C1 segment of cervical spinal cord (tissue), 14 donors: ENCODE results near the gene STK17A.
"Not testable (repeated sequence)": the region's sequence is repeated elsewhere in the genome, so short reads cannot be mapped to it uniquely, and the experiment has no call there.

Experiments
- DNase-seq, 14 donors: peaks; one replicate each; lab custom pipeline; 2025; lab: John Stamatoyannopoulos, UW

STK17A gene

DNA sequence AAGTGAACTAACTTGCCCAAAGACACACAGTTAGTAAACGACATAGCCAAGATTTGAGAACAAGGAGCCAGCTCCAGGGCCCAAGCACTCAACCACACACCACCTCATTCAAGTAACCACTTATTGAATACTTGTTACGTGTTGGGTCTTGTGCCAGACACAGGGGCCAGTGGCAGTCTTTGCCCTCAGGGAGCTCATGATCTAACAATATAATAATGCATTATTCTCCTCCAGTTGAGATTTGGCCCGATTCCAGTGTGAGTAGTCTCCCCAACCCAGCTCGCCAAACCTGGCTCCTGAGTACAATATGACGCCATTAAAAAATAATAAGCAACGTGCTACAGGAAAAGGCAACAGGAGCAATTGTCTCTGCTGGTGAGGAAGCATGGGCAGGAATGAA is 14.4 kb upstream of the STK17A start:
- DNase-seq, result no peak

- no peak for DNase-seq
These were observed 13.5 kb upstream of the STK17A start for GRCh38 chr7:43569424-43569823.

DNA sequence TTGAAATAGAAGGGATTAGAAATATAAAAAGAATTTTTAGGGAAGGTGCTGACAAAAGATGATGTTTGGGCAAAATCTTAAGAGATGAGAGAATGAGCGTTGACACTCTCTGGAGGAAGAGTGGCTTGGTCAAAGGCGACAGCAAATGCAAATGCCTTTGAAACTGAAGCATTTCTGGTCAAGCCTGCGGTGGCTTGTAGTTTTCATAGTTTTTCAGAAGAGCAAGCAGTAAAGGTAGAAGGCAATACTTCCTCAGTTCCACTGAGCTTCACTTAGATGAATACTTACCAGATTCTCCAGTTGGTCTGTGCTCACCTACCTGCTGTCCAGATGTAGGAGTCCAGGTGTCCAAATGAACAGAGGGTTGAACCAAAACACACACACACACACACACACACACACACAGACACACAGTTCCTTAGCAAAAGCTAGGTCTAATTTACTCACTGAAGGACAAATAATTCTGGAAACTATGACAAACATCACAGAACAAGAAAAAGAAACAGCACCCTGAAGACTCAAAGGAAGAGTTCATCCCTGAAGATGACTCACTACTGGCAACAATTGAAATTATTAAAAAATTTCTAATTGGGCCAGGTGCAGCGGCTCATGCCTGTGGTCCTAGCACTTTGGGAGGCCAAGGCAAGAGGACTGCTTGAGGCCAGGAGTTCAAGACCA is 12.1 kb upstream of the STK17A start:
- no peak for DNase-seq

- DNase-seq, result peak in 7 of 14 donors; percentile 1 to 30 (median 10)
These were observed 10.3 kb upstream of the STK17A start for GRCh38 chr7:43572516-43573049.

DNA sequence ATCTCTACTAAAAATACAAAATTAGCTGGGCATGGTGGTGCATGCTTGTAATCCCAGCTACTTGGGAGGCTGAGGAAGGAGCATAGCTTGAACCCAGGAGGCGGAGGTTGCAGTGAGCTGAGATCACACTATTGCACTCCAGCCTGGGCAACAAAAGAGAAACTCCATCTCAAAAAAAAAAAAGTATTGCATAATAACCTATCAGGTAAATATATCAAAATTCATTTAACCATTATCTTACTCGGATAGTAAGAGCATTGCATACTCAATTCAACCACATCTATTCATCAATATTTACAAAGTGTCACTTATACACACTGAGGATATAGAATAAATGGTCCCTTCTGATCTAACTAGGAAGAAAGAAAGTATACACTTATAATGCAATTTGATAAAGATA is 9.1 kb upstream of the STK17A start:
- not testable (repeated sequence) for DNase-seq

GRCh38 chr7:43575506-43575905 is 7.4 kb upstream of the STK17A start:
- DNase-seq, result no peak

GRCh38 chr7:43576241-43576640 is 6.7 kb upstream of the STK17A start:
- DNase-seq, result no peak

- DNase-seq, result no peak
These were observed 5.4 kb upstream of the STK17A start for GRCh38 chr7:43577485-43577951.

- peak in 13 of 14 donors; percentile 4 to 73 (median 53) for DNase-seq
These were observed 701 bp downstream of the STK17A start for GRCh38 chr7:43583424-43584194.

DNA sequence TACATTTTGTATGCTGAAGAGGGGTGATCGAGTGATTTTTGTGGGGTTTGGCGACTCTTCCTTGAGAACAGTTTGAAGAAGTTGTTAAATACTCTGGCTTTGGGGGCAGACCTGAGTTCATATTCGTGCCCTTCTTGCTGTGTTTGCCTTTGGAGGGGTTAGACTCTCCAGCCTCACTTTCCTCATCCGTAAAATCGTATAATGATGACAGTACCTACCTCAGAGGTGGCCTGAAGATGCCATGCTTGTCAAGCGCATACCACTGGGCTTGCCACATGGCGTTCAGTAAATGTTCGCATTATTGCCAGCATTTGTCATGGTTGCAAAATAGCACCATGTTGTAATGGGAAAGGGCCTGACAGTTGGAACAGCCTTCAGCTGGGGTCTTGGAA is 1.3 kb downstream of the STK17A start:
- DNase-seq, result peak in 3 of 14 donors; percentile 21 to 24 (median 22)

DNA sequence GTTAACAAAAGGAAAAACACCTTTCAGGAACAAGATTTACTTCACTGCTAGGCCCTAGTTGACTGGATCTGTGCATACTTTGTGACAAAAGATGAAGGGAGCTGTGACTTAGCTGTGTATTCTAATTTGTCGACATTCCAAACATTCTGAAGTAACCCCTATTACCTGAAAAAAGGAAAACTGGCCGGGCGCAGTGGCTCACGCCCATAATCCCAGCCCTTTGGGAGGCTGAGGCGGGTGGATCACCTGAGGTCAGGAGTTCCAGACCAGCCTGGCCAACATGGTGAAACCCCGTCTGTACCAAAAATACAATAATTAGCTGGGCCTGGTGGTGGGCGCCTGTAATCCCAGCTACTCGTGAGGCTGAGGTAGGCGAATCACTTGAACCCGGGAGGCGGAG is 1.8 kb downstream of the STK17A start:
- not testable (repeated sequence) for DNase-seq

GRCh38 chr7:43585562-43585961 is 2.7 kb downstream of the STK17A start:
- DNase-seq, result no peak

GRCh38 chr7:43586251-43586900 is 3.5 kb downstream of the STK17A start:
- DNase-seq, result no peak

DNA sequence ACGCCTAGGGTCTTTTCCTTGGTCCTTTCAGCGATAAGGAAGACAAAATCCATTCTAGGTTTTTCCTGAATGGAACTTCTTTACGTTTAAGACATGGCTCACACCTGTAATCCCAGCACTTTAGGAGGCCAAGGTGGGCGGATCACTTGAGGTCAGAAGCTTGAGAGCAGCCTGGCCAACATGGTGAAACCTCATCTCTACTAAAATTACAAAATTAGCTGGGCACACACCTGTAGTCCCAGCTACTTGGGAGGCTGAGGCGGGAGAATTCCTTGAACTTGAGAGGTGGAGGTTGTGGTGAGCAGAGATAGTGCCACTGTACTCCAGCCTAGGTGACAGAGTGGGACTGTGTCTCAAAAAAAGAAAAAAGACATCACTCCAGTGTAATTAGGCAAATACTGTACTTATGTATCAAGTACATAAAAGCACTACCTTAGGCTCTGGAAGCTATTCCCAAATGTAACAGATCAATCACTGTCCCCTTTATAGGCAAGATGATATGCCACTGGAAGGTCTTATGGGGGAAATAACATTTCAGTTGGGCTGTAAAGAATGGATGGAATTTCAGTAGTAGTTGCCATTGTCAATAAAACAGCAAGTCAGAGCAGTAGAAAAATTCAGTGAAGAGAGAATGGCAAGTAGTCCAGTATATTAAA is 5.7 kb downstream of the STK17A start:
- no peak for DNase-seq

GRCh38 chr7:43589133-43589478 is 6.2 kb downstream of the STK17A start:
- no peak for DNase-seq

DNA sequence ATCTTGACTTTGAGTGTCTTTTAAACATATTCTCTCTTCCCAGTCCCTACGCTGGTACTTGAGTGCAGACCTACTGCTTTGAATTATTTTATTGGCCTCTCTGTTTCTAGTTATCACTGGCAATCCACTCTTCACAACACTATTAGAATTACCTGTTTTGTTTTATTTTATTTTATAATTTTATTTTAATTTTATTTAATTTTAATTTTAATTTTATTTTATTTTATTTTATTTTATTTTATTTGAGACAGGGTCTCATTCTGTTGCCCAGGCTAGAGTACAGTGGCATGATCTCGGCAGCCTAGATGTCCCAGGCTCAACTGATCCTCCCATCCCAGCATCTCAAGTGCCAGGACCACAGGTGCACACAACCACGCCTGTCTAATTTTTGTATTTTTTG is 6.8 kb downstream of the STK17A start:
- DNase-seq, result no peak

GRCh38 chr7:43590862-43591557 is 8.1 kb downstream of the STK17A start:
- no peak for DNase-seq

- no peak for DNase-seq
These were observed 8.8 kb downstream of the STK17A start for GRCh38 chr7:43591558-43592180.

- no peak for DNase-seq
These were observed 9.4 kb downstream of the STK17A start for GRCh38 chr7:43592326-43592725.

GRCh38 chr7:43593010-43593409 is 10.1 kb downstream of the STK17A start:
- DNase-seq, result no peak

DNA sequence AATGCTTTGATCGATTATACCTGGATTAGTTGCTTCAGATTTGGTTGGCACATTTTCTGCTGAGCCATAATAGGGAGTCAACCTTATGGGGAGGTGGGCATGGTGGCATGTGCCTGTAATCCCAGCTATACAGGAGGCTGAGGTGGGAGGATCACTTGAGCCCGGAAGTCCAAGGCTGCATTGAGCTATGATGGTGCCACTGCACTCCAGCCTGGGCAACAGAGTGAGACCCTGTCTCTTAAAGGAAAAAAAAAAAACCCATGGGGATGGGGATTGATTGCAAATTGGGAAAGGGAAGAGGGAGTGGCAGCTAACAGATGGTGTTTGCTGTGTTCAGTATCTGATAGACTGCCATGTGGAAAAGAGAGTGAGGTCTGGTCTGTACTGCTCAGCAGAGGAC is 11.1 kb downstream of the STK17A start:
- DNase-seq, result no peak
